Tibial nerve (tissue), 4 donors: Measurements from ENCODE around the gene CFAP92. TPM values are rescaled to one million over a fixed set of nuclear protein-coding genes. Genes with fewer than 3 reads are reported as not detected.
"Not testable (repeated sequence)": the region's sequence is repeated elsewhere in the genome, so short reads cannot be mapped to it uniquely, and the experiment has no call there.

Experiments
- DNase-seq, 2 donors: peaks; one replicate each; pipeline ENCODE4 v3.0.0-alpha.2; 2019; ENCODE audit warnings: low spot score in 2 of 2
- H3K27ac ChIP-seq, 4 donors: fragments of 200-600 bp; sonication (generic) in 3 of 4; one replicate each; pipeline ENCODE4 v1.5.1; 2017 to 2019; ENCODE audit warnings: mild to moderate bottlenecking in 1 of 4
- H3K27me3 ChIP-seq, 2 donors: fragments of 200-600 bp; sonication (generic) in 1 of 2; one replicate each; pipeline versions ENCODE4 v1.5.1 to v1.6.0; 2017 to 2019
- H3K36me3 ChIP-seq, 3 donors: fragments of 200-600 bp; sonication (generic); one replicate each; pipeline ENCODE4 v1.5.1; 2018 to 2019
- H3K4me1 ChIP-seq, 4 donors: fragments of 200-600 bp; sonication (generic) in 3 of 4; one replicate each; pipeline ENCODE4 v1.5.1; 2017 to 2019
- H3K4me3 ChIP-seq, 4 donors: fragments of 200-600 bp; sonication (generic) in 3 of 4; one replicate each; pipeline ENCODE4 v1.5.1; 2017 to 2019; ENCODE audit warnings: mild to moderate bottlenecking in 1 of 4, moderate library complexity in 1 of 4
- H3K9me3 ChIP-seq, 4 donors: fragments of 200-600 bp; sonication (generic) in 3 of 4; one replicate each; pipeline ENCODE4 v1.5.1; 2017 to 2019
- EP300 ChIP-seq, 2 donors: sonication (generic); formaldehyde crosslinking; IDR thresholded peaks; one replicate each; pipeline ENCODE4 v1.6.1; 2017; ENCODE audit warnings: antibody characterized with exemption in 2 of 2, mild to moderate bottlenecking in 1 of 2
- POLR2A ChIP-seq, 2 donors: fragments of 450-650 bp; IDR thresholded peaks; one replicate each; pipeline ENCODE4 v1.6.1; 2017; ENCODE audit warnings: antibody characterized with exemption in 2 of 2, mild to moderate bottlenecking in 2 of 2, moderate library complexity in 2 of 2
- WGBS, 2 donors: methylation state at CpG; one replicate each; pipeline ENCODE4 v1.1.5; 2018; 5-methylcytosine and 5-hydroxymethylcytosine counted together
- total RNA-seq, 4 donors: library from RNA; depleted of rRNA; stranded (reverse); fragments of >200 nt; gene quantifications; one replicate each; pipeline ENCODE4 v1.1.0, GENCODE V29; 2016
- TF ChIP-seq, protein P1 (sequence below), 5 experiments: fragments of 200-600 bp in 3 of 5; fragments of 450-650 bp in 2 of 5; sonication (generic) in 3 of 5; IDR thresholded peaks; one replicate each; pipeline ENCODE4 v1.5.1; 2016 to 2019; ENCODE audit warnings: antibody characterized with exemption in 5 of 5, mild to moderate bottlenecking in 3 of 5, moderate library complexity in 2 of 5

Gene CFAP92
- total RNA-seq, 4 donors from 2014 or later: 0.22 to 0.78 (median 0.63) TPM; not detected in 1

DNA sequence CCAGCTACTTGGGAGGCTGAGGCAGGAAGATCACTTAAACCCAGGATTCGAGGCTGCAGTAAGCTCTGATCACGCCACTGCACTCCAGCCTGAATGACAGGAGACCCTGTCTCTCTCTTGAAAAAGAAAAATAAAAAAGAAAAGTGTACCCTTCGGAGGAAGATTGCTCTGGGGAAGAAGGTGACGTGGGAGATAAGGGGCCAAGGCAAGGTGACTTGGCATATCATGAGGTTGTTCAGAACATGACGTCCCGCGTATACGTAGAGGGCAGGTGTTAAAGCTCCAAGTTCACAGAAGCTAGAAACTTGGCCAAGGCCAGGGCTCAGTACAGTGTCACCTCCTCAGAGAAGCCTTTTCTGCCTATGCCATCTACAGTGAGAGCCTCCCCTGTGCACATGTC is 121.1 kb downstream of the CFAP92 start:
- no peak for TF ChIP-seq POLR2A (IDR thresholded peaks at IDR 0.05)
- TF ChIP-seq EP300 (IDR thresholded peaks at IDR 0.05): no peak
- TF ChIP-seq, protein P1, sequence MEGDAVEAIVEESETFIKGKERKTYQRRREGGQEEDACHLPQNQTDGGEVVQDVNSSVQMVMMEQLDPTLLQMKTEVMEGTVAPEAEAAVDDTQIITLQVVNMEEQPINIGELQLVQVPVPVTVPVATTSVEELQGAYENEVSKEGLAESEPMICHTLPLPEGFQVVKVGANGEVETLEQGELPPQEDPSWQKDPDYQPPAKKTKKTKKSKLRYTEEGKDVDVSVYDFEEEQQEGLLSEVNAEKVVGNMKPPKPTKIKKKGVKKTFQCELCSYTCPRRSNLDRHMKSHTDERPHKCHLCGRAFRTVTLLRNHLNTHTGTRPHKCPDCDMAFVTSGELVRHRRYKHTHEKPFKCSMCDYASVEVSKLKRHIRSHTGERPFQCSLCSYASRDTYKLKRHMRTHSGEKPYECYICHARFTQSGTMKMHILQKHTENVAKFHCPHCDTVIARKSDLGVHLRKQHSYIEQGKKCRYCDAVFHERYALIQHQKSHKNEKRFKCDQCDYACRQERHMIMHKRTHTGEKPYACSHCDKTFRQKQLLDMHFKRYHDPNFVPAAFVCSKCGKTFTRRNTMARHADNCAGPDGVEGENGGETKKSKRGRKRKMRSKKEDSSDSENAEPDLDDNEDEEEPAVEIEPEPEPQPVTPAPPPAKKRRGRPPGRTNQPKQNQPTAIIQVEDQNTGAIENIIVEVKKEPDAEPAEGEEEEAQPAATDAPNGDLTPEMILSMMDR (IDR thresholded peaks at IDR 0.05): no peak
- Histone ChIP-seq H3K9me3 (no peaks in the 10 kb centered on the region), H3K36me3 (no peaks in the 10 kb centered on the region), H3K4me3 (no peak overlapping the region), H3K4me1 (peaks cover 0 to 3% (median 1%) of the 10 kb centered on the region in 4 donors), H3K27ac (no peak overlapping the region), H3K27me3 (no peaks in the 10 kb centered on the region)
- DNase-seq: no peak
- 93 to 94% methylated on average over 8 of the region's 8 CpGs for WGBS, 2 donors

DNA sequence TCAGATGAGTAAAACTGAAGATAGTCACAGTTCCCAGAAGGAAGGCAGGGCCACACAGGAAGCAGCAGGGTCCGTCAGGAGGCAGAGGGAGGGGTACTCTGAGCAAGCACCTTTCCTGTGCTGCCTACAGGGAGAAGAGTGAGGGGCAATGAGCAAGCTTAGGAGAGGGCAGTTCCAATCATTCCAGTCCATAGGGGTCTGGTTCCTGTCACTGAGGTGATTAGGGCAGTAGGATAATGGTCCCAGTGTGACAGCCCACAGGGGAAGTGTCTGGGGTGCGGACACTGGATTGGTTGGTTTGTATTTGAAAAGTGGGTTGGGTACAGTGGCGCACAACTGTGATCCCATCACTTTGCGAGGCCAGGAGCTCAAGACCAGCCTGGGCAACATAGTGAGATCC is 121.6 kb downstream of the CFAP92 start:
- Histone ChIP-seq H3K4me1 (no peaks in the 10 kb centered on the region), H3K27ac (no peak overlapping the region), H3K27me3 (no peaks in the 10 kb centered on the region), H3K4me3 (no peak overlapping the region), H3K9me3 (no peaks in the 10 kb centered on the region), H3K36me3 (no peaks in the 10 kb centered on the region)
- WGBS, 2 donors: 75 to 85% methylated on average over 4 of the region's 4 CpGs
- TF ChIP-seq EP300 (IDR thresholded peaks at IDR 0.05) (no peak), POLR2A (IDR thresholded peaks at IDR 0.05) (no peak)
- TF ChIP-seq, protein P1 (IDR thresholded peaks at IDR 0.05): no peak
- no peak for DNase-seq

DNA sequence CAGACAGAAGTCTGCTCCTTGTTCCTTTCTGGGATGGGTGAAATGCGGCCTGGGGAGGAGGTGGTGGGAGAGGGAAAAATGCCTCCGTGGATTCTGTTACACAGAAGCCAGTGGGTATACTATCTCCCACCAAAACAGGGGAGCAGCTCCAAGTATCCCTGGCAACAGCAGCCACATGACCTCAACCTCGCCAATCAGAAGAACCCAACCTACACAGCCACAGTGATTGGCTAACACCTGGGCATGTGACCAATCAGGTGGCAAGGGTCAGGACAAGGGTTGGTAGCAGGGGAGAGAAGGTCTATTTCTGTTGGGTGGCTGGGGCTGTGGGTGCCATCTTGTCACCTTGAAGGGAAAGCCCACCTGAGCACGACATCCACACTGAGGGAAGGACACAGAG is 123.5 kb downstream of the CFAP92 start:
- WGBS, 2 donors: 90 to 94% methylated on average over 4 of the region's 4 CpGs
- no peaks in the 10 kb centered on the region for H3K9me3 ChIP-seq
- no peaks in the 10 kb centered on the region for H3K27me3 ChIP-seq
- no peak overlapping the region for H3K27ac ChIP-seq
- DNase-seq: no peak
- H3K4me1 ChIP-seq: peaks cover 0 to 5% (median 0%) of the 10 kb centered on the region in 4 donors
- no peaks in the 10 kb centered on the region for H3K36me3 ChIP-seq
- H3K4me3 ChIP-seq: no peak overlapping the region
- TF ChIP-seq EP300 (IDR thresholded peaks at IDR 0.05) (no peak), POLR2A (IDR thresholded peaks at IDR 0.05) (no peak)

DNA sequence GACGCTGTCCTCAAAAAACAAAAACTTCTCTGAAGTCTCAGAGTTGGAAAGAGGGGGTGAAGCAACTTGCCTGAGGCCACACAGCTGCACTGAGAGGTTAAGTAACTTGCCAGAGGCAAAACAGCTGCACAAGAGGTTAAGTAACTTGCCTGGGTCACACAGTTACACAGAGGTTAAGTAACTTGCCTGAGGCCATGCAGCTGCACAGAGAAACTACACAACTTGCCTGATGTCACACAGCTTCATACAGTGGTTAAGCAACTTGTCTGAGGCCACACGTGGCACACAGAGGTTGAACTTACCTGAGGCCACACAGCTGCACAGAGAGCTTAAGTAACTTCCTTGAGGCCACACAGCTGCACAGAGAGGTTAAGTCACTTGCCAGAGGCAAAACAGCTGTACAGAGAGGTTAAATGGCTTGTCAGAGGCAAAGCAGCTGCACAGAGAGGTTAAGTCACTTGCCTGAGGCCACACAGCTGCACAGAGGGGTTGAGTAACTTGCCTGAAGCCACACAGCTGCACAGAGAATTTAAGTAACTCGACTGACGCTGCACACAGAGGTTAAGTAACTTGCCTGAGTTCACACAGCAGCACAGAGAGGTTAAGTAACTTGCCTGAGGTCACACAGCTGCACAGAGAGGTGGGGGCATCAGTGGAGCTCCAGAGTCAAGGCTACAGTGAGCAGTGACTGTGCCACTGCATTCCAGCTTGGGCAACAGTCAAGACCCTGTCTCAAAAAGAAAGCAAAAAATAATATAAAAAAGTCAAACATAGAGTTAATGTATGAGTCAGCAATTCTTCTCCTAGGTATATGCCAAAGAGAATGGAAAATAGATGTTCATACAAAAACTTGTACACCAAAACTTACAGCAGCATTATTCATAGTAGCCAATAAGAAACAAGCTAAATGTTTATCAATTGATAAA is 126.4 kb downstream of the CFAP92 start:
- no peak for DNase-seq
- 59 to 67% methylated on average over 4 of the region's 4 CpGs for WGBS, 2 donors
- no peaks in the 10 kb centered on the region for H3K27me3 ChIP-seq
- H3K27ac ChIP-seq: no peak overlapping the region
- H3K9me3 ChIP-seq: no peaks in the 10 kb centered on the region
- no peak for TF ChIP-seq POLR2A (IDR thresholded peaks at IDR 0.05)
- no peak for TF ChIP-seq EP300 (IDR thresholded peaks at IDR 0.05)
- TF ChIP-seq, protein P1 (IDR thresholded peaks at IDR 0.05): no peak
- no peak overlapping the region for H3K4me3 ChIP-seq
- peaks cover 0 to 26% (median 8%) of the 10 kb centered on the region in 4 donors for H3K4me1 ChIP-seq
- H3K36me3 ChIP-seq: no peaks in the 10 kb centered on the region

DNA sequence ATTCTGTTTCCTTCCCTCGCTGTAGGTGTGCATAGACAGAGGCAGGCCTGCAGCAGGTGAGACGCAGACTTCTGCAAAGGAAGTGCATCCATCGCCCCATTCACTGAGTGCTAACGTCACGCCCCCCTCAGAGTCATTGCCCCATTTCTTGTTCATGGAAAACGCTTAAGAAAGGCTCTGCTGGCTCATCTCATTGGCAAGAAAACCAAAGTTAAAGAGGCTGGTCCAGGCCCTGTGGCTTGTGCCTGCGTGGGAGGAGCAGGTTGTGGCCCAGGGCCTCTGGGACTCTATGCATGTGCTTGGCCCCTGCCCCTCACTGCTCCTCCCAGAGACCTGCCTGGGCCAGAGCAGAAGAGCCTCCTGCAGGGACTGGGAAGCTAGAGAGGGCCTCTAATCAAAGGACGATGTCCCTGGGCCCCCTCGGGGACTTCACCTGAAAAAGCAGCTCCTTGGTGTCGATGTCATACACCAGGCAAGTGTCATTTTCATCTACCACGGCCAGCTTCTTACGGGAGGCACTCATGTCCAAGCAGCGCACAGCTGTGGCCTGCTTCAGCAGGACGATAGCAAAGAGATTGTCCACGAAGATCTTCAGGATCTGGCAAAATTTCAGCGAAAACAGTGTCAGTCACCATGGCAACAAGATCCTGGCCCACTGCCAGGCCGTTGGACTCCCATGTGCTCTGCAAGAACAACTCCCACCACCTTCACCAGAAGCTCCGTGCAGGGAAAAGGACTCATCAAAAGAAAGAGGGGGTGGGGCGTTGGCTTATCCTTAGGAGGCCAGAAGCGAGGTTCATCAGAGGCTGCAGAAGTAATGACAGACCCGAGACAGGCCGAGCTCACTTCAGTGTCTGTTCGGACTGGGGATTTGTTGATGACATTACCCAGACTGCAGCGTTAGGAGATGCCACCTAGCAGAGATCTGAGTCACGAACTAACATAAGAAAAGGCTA is 128.7 kb downstream of the CFAP92 start:
- not testable (repeated sequence) for DNase-seq, H3K4me3 ChIP-seq, H3K27me3 ChIP-seq, H3K36me3 ChIP-seq
- Histone ChIP-seq H3K9me3 (peaks cover 0 to 10% (median 0%) of the 10 kb centered on the region in 4 donors), H3K27ac (peak overlapping the region in 2 of 4 donors; percentile 55 to 71), H3K4me1 (peaks cover 0 to 26% (median 8%) of the 10 kb centered on the region in 4 donors)
- WGBS, 2 donors: 45 to 47% methylated on average over 17 to 19 of the region's 25 CpGs
